Epithelial cell of esophagus (primary cell): Measurements from ENCODE around the gene OSBPL10.

ENCODE experiments used
- DNase-seq: peaks from one replicate; pipeline ENCODE4 v3.0.0; 2010; ENCODE audit warnings: low read depth
- H3K4me3 ChIP-seq: 2 replicates; pipeline ENCODE4 v1.5.1; 2011; ENCODE audit warnings: mild to moderate bottlenecking, low read length, control low read depth
- CTCF ChIP-seq: IDR thresholded peaks from 2 replicates; pipeline ENCODE4 v1.5.1; 2011; ENCODE audit warnings: low read depth, mild to moderate bottlenecking, low read length, control low read depth, inconsistent platforms; ENCODE audit not compliant: insufficient read depth; ENCODE audit errors: missing control alignments

Gene OSBPL10

GRCh38 chr3:31942446-31942845 is 38.6 kb downstream of the OSBPL10 start:
- DNase-seq = no peak
- no peak overlapping the region for H3K4me3 ChIP-seq
- no peak for TF ChIP-seq CTCF

GRCh38 chr3:31937225-31937624 is 43.8 kb downstream of the OSBPL10 start:
- no peak overlapping the region for H3K4me3 ChIP-seq
- peak; percentile 48 for DNase-seq
- peak; percentile 3 for TF ChIP-seq CTCF

GRCh38 chr3:31936420-31937060 is 44.5 kb downstream of the OSBPL10 start:
- H3K4me3 ChIP-seq = no peak overlapping the region
- no peak for DNase-seq
- no peak for TF ChIP-seq CTCF

GRCh38 chr3:31934866-31935265 is 46.2 kb downstream of the OSBPL10 start:
- TF ChIP-seq CTCF = no peak
- peak; percentile 80 for DNase-seq
- no peak overlapping the region for H3K4me3 ChIP-seq

- DNase-seq = no peak
- no peak overlapping the region for H3K4me3 ChIP-seq
- TF ChIP-seq CTCF = no peak
Measured at GRCh38 chr3:31934018-31934417, 47.0 kb downstream of the OSBPL10 start.

- TF ChIP-seq CTCF = no peak
- DNase-seq = no peak
- H3K4me3 ChIP-seq = no peak overlapping the region
Measured at GRCh38 chr3:31932990-31933389, 48.1 kb downstream of the OSBPL10 start.

- no peak for TF ChIP-seq CTCF
- no peak for DNase-seq
Measured at GRCh38 chr3:31929826-31930502, 51.1 kb downstream of the OSBPL10 start.

More at GRCh38 chr3:31929826-31930502, 51.1 kb downstream of the OSBPL10 start:
- H3K4me3 ChIP-seq = no peak overlapping the region
